ENCODE measurements around the gene TEX30.

The TEX30 gene

GRCh38 chr13:102771298-102772041 is 2.1 kb downstream of the TEX30 start:
- intact Hi-C loops (cut with DNase I; ENCODE audit: low total_unique reads), result no loop called here
- Histone ChIP-seq H3K9me3 (no peaks in the 10 kb centered on the region), H3K4me3 (no peak overlapping the region), H3K36me3 (peaks cover 0 to 7% (median 0%) of the 10 kb centered on the region in 3 donors), H3K27me3 (no peaks in the 10 kb centered on the region), H3K4me1 (peaks cover 0 to 11% (median 4%) of the 10 kb centered on the region in 4 donors), H3K27ac (no peak overlapping the region)
- no peak for DNase-seq
- TF ChIP-seq CTCF (IDR thresholded peaks at IDR 0.05), result no peak

GRCh38 chr13:102770435-102770834 is 3.2 kb downstream of the TEX30 start:
- no peaks in the 10 kb centered on the region for H3K27me3 ChIP-seq
- H3K4me1 ChIP-seq, result peaks cover 0 to 11% (median 4%) of the 10 kb centered on the region in 4 donors
- no peak overlapping the region for H3K27ac ChIP-seq
- no peak for TF ChIP-seq CTCF (IDR thresholded peaks at IDR 0.05)
- peaks cover 0 to 7% (median 0%) of the 10 kb centered on the region in 3 donors for H3K36me3 ChIP-seq
- intact Hi-C loops (cut with DNase I; ENCODE audit: low total_unique reads), result no loop called here
- DNase-seq, result no peak
- H3K4me3 ChIP-seq, result no peak overlapping the region
- H3K9me3 ChIP-seq, result no peaks in the 10 kb centered on the region

- Histone ChIP-seq H3K4me1 (peaks cover 0 to 11% (median 4%) of the 10 kb centered on the region in 4 donors), H3K9me3 (no peaks in the 10 kb centered on the region), H3K27ac (no peak overlapping the region), H3K4me3 (no peak overlapping the region), H3K36me3 (peaks cover 0 to 7% (median 0%) of the 10 kb centered on the region in 3 donors), H3K27me3 (no peaks in the 10 kb centered on the region)
- TF ChIP-seq CTCF (IDR thresholded peaks at IDR 0.05), result no peak
- intact Hi-C loops (cut with DNase I; ENCODE audit: low total_unique reads), result no loop called here
- DNase-seq, result no peak
Observed at GRCh38 chr13:102769679-102770078, 3.9 kb downstream of the TEX30 start.

GRCh38 chr13:102768909-102769308 is 4.7 kb downstream of the TEX30 start:
- no peak for TF ChIP-seq CTCF (IDR thresholded peaks at IDR 0.05)
- Histone ChIP-seq H3K27me3 (no peaks in the 10 kb centered on the region), H3K9me3 (no peaks in the 10 kb centered on the region), H3K36me3 (peaks cover 0 to 7% (median 0%) of the 10 kb centered on the region in 3 donors), H3K4me3 (no peak overlapping the region), H3K27ac (no peak overlapping the region), H3K4me1 (peaks cover 0 to 8% (median 4%) of the 10 kb centered on the region in 4 donors)
- intact Hi-C loops (cut with DNase I; ENCODE audit: low total_unique reads), result no loop called here
- DNase-seq, result no peak

- TF ChIP-seq CTCF (IDR thresholded peaks at IDR 0.05), result no peak
- H3K4me3 ChIP-seq, result no peak overlapping the region
- intact Hi-C loops (cut with DNase I; ENCODE audit: low total_unique reads), result no loop called here
- no peaks in the 10 kb centered on the region for H3K4me1 ChIP-seq
- no peaks in the 10 kb centered on the region for H3K9me3 ChIP-seq
- H3K27me3 ChIP-seq, result no peaks in the 10 kb centered on the region
- H3K36me3 ChIP-seq, result peaks cover 0 to 7% (median 0%) of the 10 kb centered on the region in 3 donors
- no peak overlapping the region for H3K27ac ChIP-seq
- DNase-seq, result no peak
Observed at GRCh38 chr13:102763741-102764140, 9.8 kb downstream of the TEX30 start.
